CD14-positive monocyte (primary cell): ENCODE results near the gene SPIRE2. TPM values are rescaled to one million over a fixed set of nuclear protein-coding genes. Genes with fewer than 3 reads are reported as not detected.
A peak's percentile ranks its signal among the peaks of the same experiment; 100 is the strongest.
"Not testable (repeated sequence)": the region's sequence is repeated elsewhere in the genome, so short reads cannot be mapped to it uniquely, and the experiment has no call there.

Source experiments
- DNase-seq, 3 donors: peaks; one replicate each; pipeline ENCODE4 v3.0.0-alpha.2; 2011 to 2022
- H2AFZ ChIP-seq: 2 replicates; pipeline ENCODE4 v1.6.0; 2012; ENCODE audit warnings: mild to moderate bottlenecking, low read depth, low read length, inconsistent platforms; ENCODE audit not compliant: insufficient read depth, poor library complexity, severe bottlenecking
- H3K27ac ChIP-seq, 2 donors: 1 replicate in 1 of 2; 2 replicates in 1 of 2; pipeline ENCODE4 v1.5.1; 2012 to 2013; ENCODE audit warnings: low read length in 2 of 2, control low read depth in 1 of 2, inconsistent platforms in 1 of 2, low read depth in 1 of 2, mild to moderate bottlenecking in 1 of 2
- H3K27me3 ChIP-seq, 2 donors: one replicate each; pipeline versions ENCODE4 v1.6.0 to v1.6.1; 2011 to 2013; ENCODE audit warnings: low read length in 2 of 2; ENCODE audit not compliant: control insufficient read depth in 2 of 2, insufficient read depth in 2 of 2
- H3K36me3 ChIP-seq, 2 donors: replicated peaks in 1 of 2; 1 replicate in 1 of 2; 2 replicates in 1 of 2; pipeline versions ENCODE4 v1.5.1 to v1.6.1; 2012 to 2013; ENCODE audit warnings: low read length in 2 of 2, control low read depth in 1 of 2, inconsistent platforms in 1 of 2, mild to moderate bottlenecking in 1 of 2; ENCODE audit not compliant: insufficient read depth in 2 of 2, control insufficient read depth in 1 of 2
- H3K4me1 ChIP-seq, 2 donors: 1 replicate in 1 of 2; 2 replicates in 1 of 2; pipeline versions ENCODE4 v1.5.1 to v1.6.1; 2012 to 2013; ENCODE audit warnings: low read length in 2 of 2, control low read depth in 1 of 2, inconsistent platforms in 1 of 2, mild to moderate bottlenecking in 1 of 2, moderate library complexity in 1 of 2; ENCODE audit not compliant: insufficient read depth in 2 of 2, control insufficient read depth in 1 of 2
- H3K4me2 ChIP-seq: replicated peaks from 2 replicates; pipeline ENCODE3; 2012; ENCODE audit warnings: low read length, moderate library complexity, mild to moderate bottlenecking; ENCODE audit not compliant: poor library complexity, severe bottlenecking; ENCODE audit errors: extremely low read depth
- H3K4me3 ChIP-seq, 3 experiments: fragments of 200-600 bp in 1 of 3; sonication (generic) in 1 of 3; replicated peaks in 1 of 3; 1 replicate in 2 of 3; 2 replicates in 1 of 3; pipeline ENCODE4 v1.5.1; 2011 to 2013; ENCODE audit warnings: low read length in 3 of 3, mild to moderate bottlenecking in 3 of 3, control low read depth in 2 of 3, low read depth in 2 of 3, inconsistent platforms in 1 of 3, moderate library complexity in 1 of 3
- H3K79me2 ChIP-seq: 2 replicates; pipeline ENCODE4 v1.6.0; 2012; ENCODE audit warnings: mild to moderate bottlenecking, control low read depth, inconsistent platforms, low read length, moderate library complexity; ENCODE audit not compliant: insufficient read depth
- H3K9ac ChIP-seq: 2 replicates; pipeline ENCODE4 v1.6.0; 2017; ENCODE audit warnings: low read length, mild to moderate bottlenecking; ENCODE audit not compliant: insufficient read depth, poor library complexity, severe bottlenecking
- H3K9me3 ChIP-seq, 2 donors: replicated peaks in 1 of 2; 1 replicate in 1 of 2; 2 replicates in 1 of 2; pipeline versions ENCODE4 v1.5.1 to v1.6.1; 2012 to 2013; ENCODE audit warnings: low read length in 2 of 2, control low read depth in 1 of 2; ENCODE audit not compliant: control insufficient read depth in 1 of 2, insufficient read depth in 1 of 2
- H4K20me1 ChIP-seq: 2 replicates; pipeline ENCODE4 v1.6.0; 2012; ENCODE audit warnings: mild to moderate bottlenecking, low read length, control low read depth, moderate library complexity; ENCODE audit not compliant: insufficient read depth
- H3K27ac Mint-ChIP-seq, 7 donors: one replicate each; pipeline ENCODE4 v1.8.0; 2020; ENCODE audit warnings: mild to moderate bottlenecking in 7 of 7, mixed read lengths in 7 of 7, moderate library complexity in 6 of 7, inconsistent platforms in 2 of 7
- H3K27me3 Mint-ChIP-seq, 3 donors: one replicate each; pipeline ENCODE4 v1.8.0; 2021 to 2022; ENCODE audit warnings: low read depth in 3 of 3, mild to moderate bottlenecking in 3 of 3, mixed read lengths in 3 of 3, moderate library complexity in 3 of 3, inconsistent platforms in 1 of 3
- H3K36me3 Mint-ChIP-seq, 2 donors: one replicate each; pipeline ENCODE4 v1.8.0; 2020; ENCODE audit warnings: mixed read lengths in 2 of 2, inconsistent platforms in 1 of 2, mild to moderate bottlenecking in 1 of 2
- H3K4me1 Mint-ChIP-seq: one replicate; pipeline ENCODE4 v1.8.0; 2020; ENCODE audit warnings: mild to moderate bottlenecking, mixed read lengths
- H3K4me3 Mint-ChIP-seq, 2 donors: one replicate each; pipeline ENCODE4 v1.8.0; 2020; ENCODE audit warnings: mild to moderate bottlenecking in 2 of 2, mixed read lengths in 2 of 2, moderate library complexity in 1 of 2
- H3K9me3 Mint-ChIP-seq, 7 donors: one replicate each; pipeline ENCODE4 v1.8.0; 2020 to 2022; ENCODE audit warnings: mixed read lengths in 7 of 7, mild to moderate bottlenecking in 6 of 7, moderate library complexity in 6 of 7, inconsistent platforms in 2 of 7
- WGBS: methylation state at CpG from one replicate; pipeline ENCODE4 v1.1.5; 2013; ENCODE audit warnings: missing lambda C conversion rate; ENCODE audit not compliant: insufficient coverage; 5-methylcytosine and 5-hydroxymethylcytosine counted together
- intact Hi-C, 2 donors: fragments of 100-400 bp; cut with micrococcal nuclease; formaldehyde crosslinking; loops; one replicate each; pipeline versions ENCODE4 v1.15.0 to v1.15.1; 2023
- polyA plus RNA-seq, 3 donors: library from polyadenylated mRNA; depleted of rRNA in 1 of 3; unstranded in 2 of 3; stranded (reverse) in 1 of 3; fragments of 300-500 nt in 2 of 3; fragments of >200 nt in 1 of 3; fragmentation: Illumina TruSeq in 2 of 3; gene quantifications; 1 replicate in 2 of 3; 2 replicates in 1 of 3; pipeline ENCODE4 v1.2.3, GENCODE V29; 2012 to 2021
- TF ChIP-seq, protein P1 (sequence below): fragments of 200-600 bp; IDR thresholded peaks from one replicate; pipeline ENCODE4 v1.8.0; 2022; ENCODE audit warnings: antibody characterized with exemption, mild to moderate bottlenecking

The SPIRE2 gene
- polyA plus RNA-seq, 3 donors: 0.09 to 1.2 TPM; not detected in 1

DNA sequence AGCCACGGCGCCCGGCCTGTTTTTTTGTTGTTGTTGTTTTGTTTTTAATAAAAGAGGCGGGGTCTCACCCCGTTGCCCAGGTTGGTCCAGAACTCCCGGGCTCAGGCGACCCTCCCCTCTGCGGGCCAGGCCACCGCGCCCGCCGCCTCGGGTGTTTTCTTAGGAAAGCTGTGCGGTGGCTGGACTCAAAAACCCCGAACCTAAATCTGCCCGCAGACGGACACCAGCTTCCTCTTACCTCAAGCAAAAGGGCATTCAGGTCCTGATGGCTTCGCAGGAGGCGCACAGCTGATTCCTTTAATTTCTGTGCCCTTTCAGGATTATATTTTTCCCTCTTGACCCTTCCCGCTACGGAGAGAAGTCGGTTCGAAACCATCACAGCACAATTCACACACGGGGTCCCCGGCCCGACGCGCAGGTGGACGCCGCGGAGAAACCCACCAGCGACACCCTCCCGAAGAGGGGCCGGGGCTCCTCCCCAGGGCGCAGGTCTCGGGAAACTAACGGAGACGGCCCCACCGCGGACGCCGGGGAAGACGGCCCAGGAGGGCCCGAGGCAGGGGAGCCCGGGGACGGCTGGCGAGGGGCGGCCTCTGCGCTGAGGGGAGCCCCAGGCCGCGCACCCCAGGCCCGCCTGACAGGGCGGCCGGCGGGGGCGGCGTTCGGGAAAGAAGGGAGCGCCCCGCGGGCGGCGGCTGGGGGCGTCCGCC, 12.5 kb upstream of the SPIRE2 start:
- H3K9me3 Mint-ChIP-seq: no peaks in the 10 kb centered on the region
- H3K27ac ChIP-seq: no peak overlapping the region
- WGBS: 3% methylated on average over 63 of the region's 65 CpGs

DNA sequence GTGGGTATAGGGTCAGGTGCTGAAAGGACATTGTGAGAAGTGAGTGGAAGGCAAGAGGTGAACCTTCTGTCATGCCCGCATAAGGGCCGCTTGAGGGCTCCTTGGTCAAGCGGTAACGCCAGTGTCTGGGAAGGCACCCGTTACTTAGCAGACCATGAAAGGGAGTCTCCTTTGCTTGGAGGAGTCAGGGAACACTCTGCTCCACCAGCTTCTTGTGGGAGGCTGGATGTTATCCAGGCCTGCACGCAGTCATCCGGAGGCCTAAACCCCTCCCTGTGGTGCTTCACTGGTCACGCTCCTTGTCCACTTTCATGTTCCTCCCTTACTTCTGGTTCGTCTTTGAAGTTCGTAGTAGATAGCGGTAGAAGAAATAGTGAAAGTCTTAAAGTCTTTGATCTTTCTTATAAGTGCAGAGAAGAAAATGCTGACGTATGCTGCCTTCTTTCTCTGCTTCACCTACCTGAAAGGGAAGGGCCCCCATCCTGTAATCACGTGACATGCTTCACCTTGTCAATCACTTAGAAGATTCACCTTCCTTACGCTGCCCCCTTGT, 9.3 kb upstream of the SPIRE2 start:
- WGBS: 88% methylated on average over 9 of the region's 14 CpGs
- not testable (repeated sequence) for H3K4me3 ChIP-seq, H3K27me3 Mint-ChIP-seq, H3K9me3 Mint-ChIP-seq, DNase-seq, H3K4me3 Mint-ChIP-seq, H2AFZ ChIP-seq, H3K9ac ChIP-seq, H3K9me3 ChIP-seq, H3K36me3 ChIP-seq, H4K20me1 ChIP-seq, H3K4me2 ChIP-seq, H3K36me3 Mint-ChIP-seq, H3K27ac Mint-ChIP-seq, H3K27ac ChIP-seq, H3K27me3 ChIP-seq
- Histone ChIP-seq H3K4me1 (peaks cover 16 to 17% of the 10 kb centered on the region in 2 donors), H3K79me2 (peaks cover 19% of the 10 kb centered on the region)
- peaks cover 14% of the 10 kb centered on the region for H3K4me1 Mint-ChIP-seq
- intact Hi-C loops: loop anchor here in 1 of 2 donors (5.0 kb wide), 1 partner anchor 43 kb away; no protein-coding TSS in a partner anchor

More for the DNA sequence above, 12.5 kb upstream of the SPIRE2 start:
- H3K9me3 ChIP-seq: no peaks in the 10 kb centered on the region
- peaks cover 14% of the 10 kb centered on the region for H3K4me1 Mint-ChIP-seq
- peaks cover 16 to 17% of the 10 kb centered on the region in 2 donors for H3K4me1 ChIP-seq
- no peaks in the 10 kb centered on the region for H3K27me3 ChIP-seq
- peak overlapping the region in 2 of 7 donors; percentile 15 to 48 for H3K27ac Mint-ChIP-seq
- peak in 2 of 3 donors; percentile 5 to 37 for DNase-seq
- peaks cover 0 to 6% (median 2%) of the 10 kb centered on the region in 3 donors for H3K27me3 Mint-ChIP-seq
- H3K36me3 Mint-ChIP-seq: peaks cover 2% of the 10 kb centered on the region in 2 donors
- peak overlapping the region; percentile 83 for H2AFZ ChIP-seq
- TF ChIP-seq, protein P1, sequence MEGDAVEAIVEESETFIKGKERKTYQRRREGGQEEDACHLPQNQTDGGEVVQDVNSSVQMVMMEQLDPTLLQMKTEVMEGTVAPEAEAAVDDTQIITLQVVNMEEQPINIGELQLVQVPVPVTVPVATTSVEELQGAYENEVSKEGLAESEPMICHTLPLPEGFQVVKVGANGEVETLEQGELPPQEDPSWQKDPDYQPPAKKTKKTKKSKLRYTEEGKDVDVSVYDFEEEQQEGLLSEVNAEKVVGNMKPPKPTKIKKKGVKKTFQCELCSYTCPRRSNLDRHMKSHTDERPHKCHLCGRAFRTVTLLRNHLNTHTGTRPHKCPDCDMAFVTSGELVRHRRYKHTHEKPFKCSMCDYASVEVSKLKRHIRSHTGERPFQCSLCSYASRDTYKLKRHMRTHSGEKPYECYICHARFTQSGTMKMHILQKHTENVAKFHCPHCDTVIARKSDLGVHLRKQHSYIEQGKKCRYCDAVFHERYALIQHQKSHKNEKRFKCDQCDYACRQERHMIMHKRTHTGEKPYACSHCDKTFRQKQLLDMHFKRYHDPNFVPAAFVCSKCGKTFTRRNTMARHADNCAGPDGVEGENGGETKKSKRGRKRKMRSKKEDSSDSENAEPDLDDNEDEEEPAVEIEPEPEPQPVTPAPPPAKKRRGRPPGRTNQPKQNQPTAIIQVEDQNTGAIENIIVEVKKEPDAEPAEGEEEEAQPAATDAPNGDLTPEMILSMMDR: no peak
- H4K20me1 ChIP-seq: no peaks in the 10 kb centered on the region
- peaks cover 0 to 2% of the 10 kb centered on the region in 2 donors for H3K36me3 ChIP-seq
- intact Hi-C loops: loop anchor here (2.0 to 5.0 kb wide), 2 partner anchors 47 to 57 kb away; partner anchors contain the start of gene TCF25 (in 1 of the 2)
- H3K79me2 ChIP-seq: peaks cover 20% of the 10 kb centered on the region
- H3K4me3 ChIP-seq: peak overlapping the region; percentile 36 to 82 (median 82)
- peak overlapping the region; percentile 90 for H3K4me2 ChIP-seq
- H3K9ac ChIP-seq: peak overlapping the region; percentile 42
- H3K4me3 Mint-ChIP-seq: peak overlapping the region; percentile 84 to 92

DNA sequence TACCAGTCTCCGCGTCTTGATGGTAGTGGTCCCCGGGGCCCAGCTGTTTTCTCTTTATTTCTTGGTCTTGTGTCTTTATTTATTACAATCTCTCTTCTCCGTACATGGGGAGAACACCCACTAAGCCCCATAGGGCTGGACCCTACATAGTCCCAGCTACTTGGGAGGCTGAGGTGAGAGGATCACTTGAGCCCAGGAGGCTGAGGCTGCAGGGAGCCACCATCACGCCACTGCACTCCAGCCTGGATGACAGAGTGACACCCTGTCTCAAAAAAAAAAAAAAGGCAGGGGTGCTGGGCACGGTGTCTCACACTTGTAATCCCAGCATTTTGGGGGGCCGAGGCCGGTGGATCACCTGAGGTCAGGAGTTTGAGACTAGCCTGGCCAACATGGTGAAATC, 8.8 kb upstream of the SPIRE2 start:
- not testable (repeated sequence) for H3K27ac Mint-ChIP-seq, H3K9ac ChIP-seq, DNase-seq, H3K9me3 Mint-ChIP-seq, H3K9me3 ChIP-seq, H2AFZ ChIP-seq, H3K27ac ChIP-seq, H3K4me3 Mint-ChIP-seq, H3K27me3 ChIP-seq, H3K27me3 Mint-ChIP-seq, H3K36me3 Mint-ChIP-seq, H3K4me2 ChIP-seq, H4K20me1 ChIP-seq, H3K36me3 ChIP-seq, H3K4me3 ChIP-seq
- intact Hi-C loops: loop anchor here in 1 of 2 donors (5.0 kb wide), 1 partner anchor 43 kb away; no protein-coding TSS in a partner anchor
- Histone ChIP-seq H3K4me1 (peaks cover 16 to 17% of the 10 kb centered on the region in 2 donors), H3K79me2 (peaks cover 14% of the 10 kb centered on the region)
- H3K4me1 Mint-ChIP-seq: peaks cover 13% of the 10 kb centered on the region
- 94% methylated on average over 3 of the region's 8 CpGs for WGBS
